ENCODE results near the gene OR2AE1. TPM values are rescaled to one million over a fixed set of nuclear protein-coding genes. Genes with fewer than 3 reads are reported as not detected.

OR2AE1 gene
- total and polyA plus RNA-seq, 4 donors, result 0.03 to 0.57 (median 0.25) TPM; not detected in 1

GRCh38 chr7:99839287-99840021, 37.4 kb downstream of the OR2AE1 start:
- DNase-seq (peak in 1 of 3 donors; percentile 22), ATAC-seq (ENCODE audit: insufficient read depth, low FRiP score) (no peak)
- H3K9me3 ChIP-seq (ENCODE audit: control insufficient read depth in 4 of 4, insufficient read depth in 3 of 4, low read length in 3 of 4), result no peaks in the 10 kb centered on the region
- H3K27me3 ChIP-seq (ENCODE audit: control insufficient read depth in 3 of 3, insufficient read depth in 3 of 3, low read length in 2 of 3), result no peaks in the 10 kb centered on the region
- H3K4me3 ChIP-seq, result no peak overlapping the region
- H3K27ac ChIP-seq (ENCODE audit: low read depth in 1 of 2, low read length in 1 of 2), result no peak overlapping the region
- TF ChIP-seq CTCF (IDR thresholded peaks at IDR 0.05; ENCODE audit: control extremely low read depth, extremely low read depth), result no peak
- WGBS, 2 donors, result 45 to 54% methylated on average over 7 of the region's 7 CpGs
- H3K4me1 ChIP-seq (ENCODE audit: control insufficient read depth in 5 of 5, insufficient read depth in 5 of 5, low read length in 5 of 5), result peaks cover 0 to 3% (median 0%) of the 10 kb centered on the region in 5 donors
- H3K36me3 ChIP-seq (ENCODE audit: control insufficient read depth in 4 of 4, insufficient read depth in 4 of 4, low read length in 4 of 4), result no peaks in the 10 kb centered on the region
- H3K9ac ChIP-seq (ENCODE audit: insufficient read depth in 1 of 2, low read length in 2 of 2), result no peak overlapping the region

- no peaks in the 10 kb centered on the region for H3K9me3 ChIP-seq (ENCODE audit: control insufficient read depth in 4 of 4, insufficient read depth in 3 of 4, low read length in 3 of 4)
- no peak overlapping the region for H3K4me3 ChIP-seq
- no peaks in the 10 kb centered on the region for H3K27me3 ChIP-seq (ENCODE audit: control insufficient read depth in 3 of 3, insufficient read depth in 3 of 3, low read length in 2 of 3)
- H3K9ac ChIP-seq (ENCODE audit: insufficient read depth in 1 of 2, low read length in 2 of 2), result no peak overlapping the region
- H3K27ac ChIP-seq (ENCODE audit: low read depth in 1 of 2, low read length in 1 of 2), result peak overlapping the region in 1 of 2 donors; percentile 9
- no peaks in the 10 kb centered on the region for H3K4me1 ChIP-seq (ENCODE audit: control insufficient read depth in 5 of 5, insufficient read depth in 5 of 5, low read length in 5 of 5)
- peak; percentile 75 for ATAC-seq (ENCODE audit: insufficient read depth, low FRiP score)
- peak in 2 of 3 donors; percentile 21 to 47 for DNase-seq
- TF ChIP-seq CTCF (IDR thresholded peaks at IDR 0.05; ENCODE audit: control extremely low read depth, extremely low read depth), result no peak
- WGBS, 2 donors, result 77 to 86% methylated on average over 5 of the region's 5 CpGs
- H3K36me3 ChIP-seq (ENCODE audit: control insufficient read depth in 4 of 4, insufficient read depth in 4 of 4, low read length in 4 of 4), result no peaks in the 10 kb centered on the region
These were observed 39.0 kb downstream of the OR2AE1 start for GRCh38 chr7:99837649-99838361.

- TF ChIP-seq CTCF (IDR thresholded peaks at IDR 0.05; ENCODE audit: control extremely low read depth, extremely low read depth), result no peak
- ATAC-seq (ENCODE audit: insufficient read depth, low FRiP score) (no peak), DNase-seq (no peak)
- no peaks in the 10 kb centered on the region for H3K27me3 ChIP-seq (ENCODE audit: control insufficient read depth in 3 of 3, insufficient read depth in 3 of 3, low read length in 2 of 3)
- H3K4me3 ChIP-seq, result no peak overlapping the region
- H3K9me3 ChIP-seq (ENCODE audit: control insufficient read depth in 4 of 4, insufficient read depth in 3 of 4, low read length in 3 of 4), result no peaks in the 10 kb centered on the region
- no peak overlapping the region for H3K27ac ChIP-seq (ENCODE audit: low read depth in 1 of 2, low read length in 1 of 2)
- 92 to 93% methylated on average over 4 of the region's 4 CpGs for WGBS, 2 donors
- H3K36me3 ChIP-seq (ENCODE audit: control insufficient read depth in 4 of 4, insufficient read depth in 4 of 4, low read length in 4 of 4), result no peaks in the 10 kb centered on the region
- H3K9ac ChIP-seq (ENCODE audit: insufficient read depth in 1 of 2, low read length in 2 of 2), result no peak overlapping the region
- no peaks in the 10 kb centered on the region for H3K4me1 ChIP-seq (ENCODE audit: control insufficient read depth in 5 of 5, insufficient read depth in 5 of 5, low read length in 5 of 5)
These were observed 41.6 kb downstream of the OR2AE1 start for GRCh38 chr7:99835189-99835588.
